Panc1 (cell line): ENCODE measurements around the gene GRM7.

ENCODE experiments used
- POLR2AphosphoS5 ChIP-seq: IDR thresholded peaks from 2 replicates; pipeline ENCODE4 v1.6.1; 2012; ENCODE audit warnings: mild to moderate bottlenecking, low read depth, low read length, moderate library complexity
- TF ChIP-seq, protein P1 (sequence below): fragments of 450-650 bp; IDR thresholded peaks from 2 replicates; pipeline ENCODE4 v1.5.1; 2017; ENCODE audit warnings: mild to moderate bottlenecking
- TF ChIP-seq, protein P2 (sequence below), 2 experiments: IDR thresholded peaks; 2 replicates each; pipeline ENCODE4 v1.6.1; 2011 to 2012; ENCODE audit warnings: low read depth in 2 of 2, control low read depth in 1 of 2, low read length in 1 of 2, mild to moderate bottlenecking in 1 of 2, moderate library complexity in 1 of 2; ENCODE audit not compliant: insufficient read depth in 1 of 2

DNA sequence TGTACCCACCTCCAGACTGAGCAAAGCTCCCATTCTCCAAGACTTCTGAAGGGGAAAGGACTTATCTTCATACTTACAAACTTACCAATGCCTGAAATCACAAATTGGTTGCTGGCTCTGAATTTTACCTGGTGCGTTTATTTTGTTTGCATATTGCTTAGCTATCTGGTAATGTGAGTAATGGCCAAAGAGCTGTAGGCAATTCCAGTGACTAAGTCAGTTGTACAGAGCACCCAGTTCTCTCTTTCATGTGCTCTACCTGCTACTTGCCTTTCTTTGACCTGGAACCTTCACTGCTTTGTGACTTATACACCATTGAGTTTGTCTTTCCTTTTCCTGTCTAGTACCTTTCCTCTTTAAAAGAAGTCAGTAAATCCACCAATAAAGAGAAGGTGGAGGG is 884.8 kb downstream of the GRM7 start:
- TF ChIP-seq, protein P1, sequence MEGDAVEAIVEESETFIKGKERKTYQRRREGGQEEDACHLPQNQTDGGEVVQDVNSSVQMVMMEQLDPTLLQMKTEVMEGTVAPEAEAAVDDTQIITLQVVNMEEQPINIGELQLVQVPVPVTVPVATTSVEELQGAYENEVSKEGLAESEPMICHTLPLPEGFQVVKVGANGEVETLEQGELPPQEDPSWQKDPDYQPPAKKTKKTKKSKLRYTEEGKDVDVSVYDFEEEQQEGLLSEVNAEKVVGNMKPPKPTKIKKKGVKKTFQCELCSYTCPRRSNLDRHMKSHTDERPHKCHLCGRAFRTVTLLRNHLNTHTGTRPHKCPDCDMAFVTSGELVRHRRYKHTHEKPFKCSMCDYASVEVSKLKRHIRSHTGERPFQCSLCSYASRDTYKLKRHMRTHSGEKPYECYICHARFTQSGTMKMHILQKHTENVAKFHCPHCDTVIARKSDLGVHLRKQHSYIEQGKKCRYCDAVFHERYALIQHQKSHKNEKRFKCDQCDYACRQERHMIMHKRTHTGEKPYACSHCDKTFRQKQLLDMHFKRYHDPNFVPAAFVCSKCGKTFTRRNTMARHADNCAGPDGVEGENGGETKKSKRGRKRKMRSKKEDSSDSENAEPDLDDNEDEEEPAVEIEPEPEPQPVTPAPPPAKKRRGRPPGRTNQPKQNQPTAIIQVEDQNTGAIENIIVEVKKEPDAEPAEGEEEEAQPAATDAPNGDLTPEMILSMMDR, result no peak
- TF ChIP-seq, protein P2, sequence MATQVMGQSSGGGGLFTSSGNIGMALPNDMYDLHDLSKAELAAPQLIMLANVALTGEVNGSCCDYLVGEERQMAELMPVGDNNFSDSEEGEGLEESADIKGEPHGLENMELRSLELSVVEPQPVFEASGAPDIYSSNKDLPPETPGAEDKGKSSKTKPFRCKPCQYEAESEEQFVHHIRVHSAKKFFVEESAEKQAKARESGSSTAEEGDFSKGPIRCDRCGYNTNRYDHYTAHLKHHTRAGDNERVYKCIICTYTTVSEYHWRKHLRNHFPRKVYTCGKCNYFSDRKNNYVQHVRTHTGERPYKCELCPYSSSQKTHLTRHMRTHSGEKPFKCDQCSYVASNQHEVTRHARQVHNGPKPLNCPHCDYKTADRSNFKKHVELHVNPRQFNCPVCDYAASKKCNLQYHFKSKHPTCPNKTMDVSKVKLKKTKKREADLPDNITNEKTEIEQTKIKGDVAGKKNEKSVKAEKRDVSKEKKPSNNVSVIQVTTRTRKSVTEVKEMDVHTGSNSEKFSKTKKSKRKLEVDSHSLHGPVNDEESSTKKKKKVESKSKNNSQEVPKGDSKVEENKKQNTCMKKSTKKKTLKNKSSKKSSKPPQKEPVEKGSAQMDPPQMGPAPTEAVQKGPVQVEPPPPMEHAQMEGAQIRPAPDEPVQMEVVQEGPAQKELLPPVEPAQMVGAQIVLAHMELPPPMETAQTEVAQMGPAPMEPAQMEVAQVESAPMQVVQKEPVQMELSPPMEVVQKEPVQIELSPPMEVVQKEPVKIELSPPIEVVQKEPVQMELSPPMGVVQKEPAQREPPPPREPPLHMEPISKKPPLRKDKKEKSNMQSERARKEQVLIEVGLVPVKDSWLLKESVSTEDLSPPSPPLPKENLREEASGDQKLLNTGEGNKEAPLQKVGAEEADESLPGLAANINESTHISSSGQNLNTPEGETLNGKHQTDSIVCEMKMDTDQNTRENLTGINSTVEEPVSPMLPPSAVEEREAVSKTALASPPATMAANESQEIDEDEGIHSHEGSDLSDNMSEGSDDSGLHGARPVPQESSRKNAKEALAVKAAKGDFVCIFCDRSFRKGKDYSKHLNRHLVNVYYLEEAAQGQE (IDR thresholded peaks at IDR 0.05; ENCODE audit: insufficient read depth in 1 of 2, low read depth in 2 of 2, low read length in 1 of 2), result no peak
- no peak for TF ChIP-seq POLR2AphosphoS5
